Measurements from ENCODE around the gene NOL9.

NOL9 gene

GRCh38 chr1:6596351-6596750 lies 42.0 kb upstream of the NOL9 start:
- Histone ChIP-seq H3K4me1 (ENCODE audit: insufficient read depth, low read length) (peaks cover 16% of the 10 kb centered on the region), H3K9me3 (ENCODE audit: low read length) (no peaks in the 10 kb centered on the region), H3K36me3 (ENCODE audit: insufficient read depth, low read length) (peaks cover 50% of the 10 kb centered on the region), H2AFZ (ENCODE audit: low read depth, low read length) (no peak overlapping the region), H3K27me3 (ENCODE audit: insufficient read depth, low read length) (no peaks in the 10 kb centered on the region), H3K4me3 (ENCODE audit: low read length) (no peak overlapping the region)

GRCh38 chr1:6594977-6595740 lies 40.8 kb upstream of the NOL9 start:
- H3K36me3 ChIP-seq (ENCODE audit: insufficient read depth, low read length), result peaks cover 50% of the 10 kb centered on the region
- H3K9me3 ChIP-seq (ENCODE audit: low read length), result no peaks in the 10 kb centered on the region
- no peak overlapping the region for H3K4me3 ChIP-seq (ENCODE audit: low read length)
- H3K4me1 ChIP-seq (ENCODE audit: insufficient read depth, low read length), result peaks cover 4% of the 10 kb centered on the region
- no peaks in the 10 kb centered on the region for H3K27me3 ChIP-seq (ENCODE audit: insufficient read depth, low read length)
- H2AFZ ChIP-seq (ENCODE audit: low read depth, low read length), result no peak overlapping the region

- no peaks in the 10 kb centered on the region for H3K27me3 ChIP-seq (ENCODE audit: insufficient read depth, low read length)
- no peaks in the 10 kb centered on the region for H3K4me1 ChIP-seq (ENCODE audit: insufficient read depth, low read length)
- no peak overlapping the region for H3K4me3 ChIP-seq (ENCODE audit: low read length)
- H2AFZ ChIP-seq (ENCODE audit: low read depth, low read length), result no peak overlapping the region
- peaks cover 57% of the 10 kb centered on the region for H3K36me3 ChIP-seq (ENCODE audit: insufficient read depth, low read length)
- no peaks in the 10 kb centered on the region for H3K9me3 ChIP-seq (ENCODE audit: low read length)
These were observed 39.5 kb upstream of the NOL9 start for GRCh38 chr1:6593810-6594209.

DNA sequence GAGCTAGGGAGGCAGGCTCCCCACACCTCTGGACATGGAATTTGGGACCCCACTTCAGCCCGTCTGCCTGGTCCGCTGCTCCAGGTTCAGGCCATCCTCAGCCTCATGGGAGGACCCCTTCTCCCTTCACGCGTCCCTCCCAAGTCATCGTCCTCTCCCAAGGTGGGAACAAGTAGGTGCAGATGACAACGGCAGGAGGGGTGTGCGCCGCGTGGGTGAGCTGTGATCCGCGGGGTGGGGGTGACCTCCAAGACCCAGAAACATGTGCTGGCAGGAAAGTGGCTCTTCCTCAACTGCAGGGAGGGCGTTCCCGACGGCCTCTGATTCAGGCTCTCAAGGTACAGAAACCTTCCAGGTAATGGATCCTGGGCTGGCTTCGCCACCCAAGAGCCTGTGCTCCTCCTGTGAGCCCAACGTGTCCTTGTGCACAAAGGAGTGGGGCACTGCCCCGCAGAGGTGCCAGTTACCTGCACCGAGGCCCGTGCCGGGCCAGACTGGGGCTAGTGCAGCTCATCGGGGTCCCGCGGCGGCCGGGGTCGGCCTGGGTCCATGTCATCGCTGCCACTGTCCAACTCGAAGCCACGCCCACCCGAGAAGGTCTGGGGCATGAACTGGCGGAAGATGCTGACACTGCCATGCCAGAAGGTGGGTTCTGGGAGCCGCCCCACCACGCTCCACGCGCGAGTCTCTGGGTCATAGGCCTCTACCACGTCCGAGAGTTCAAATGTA lies 38.7 kb upstream of the NOL9 start:
- H3K27me3 ChIP-seq (ENCODE audit: insufficient read depth, low read length), result no peaks in the 10 kb centered on the region
- H3K4me3 ChIP-seq (ENCODE audit: low read length), result no peak overlapping the region
- no peaks in the 10 kb centered on the region for H3K4me1 ChIP-seq (ENCODE audit: insufficient read depth, low read length)
- no peaks in the 10 kb centered on the region for H3K9me3 ChIP-seq (ENCODE audit: low read length)
- H3K36me3 ChIP-seq (ENCODE audit: insufficient read depth, low read length), result peaks cover 64% of the 10 kb centered on the region
- no peak overlapping the region for H2AFZ ChIP-seq (ENCODE audit: low read depth, low read length)

- Histone ChIP-seq H3K27me3 (ENCODE audit: insufficient read depth, low read length) (no peaks in the 10 kb centered on the region), H3K4me3 (ENCODE audit: low read length) (no peak overlapping the region), H3K36me3 (ENCODE audit: insufficient read depth, low read length) (peaks cover 61% of the 10 kb centered on the region), H3K9me3 (ENCODE audit: low read length) (no peaks in the 10 kb centered on the region), H3K4me1 (ENCODE audit: insufficient read depth, low read length) (no peaks in the 10 kb centered on the region), H2AFZ (ENCODE audit: low read depth, low read length) (no peak overlapping the region)
These were observed 38.1 kb upstream of the NOL9 start for GRCh38 chr1:6592441-6592840.

DNA sequence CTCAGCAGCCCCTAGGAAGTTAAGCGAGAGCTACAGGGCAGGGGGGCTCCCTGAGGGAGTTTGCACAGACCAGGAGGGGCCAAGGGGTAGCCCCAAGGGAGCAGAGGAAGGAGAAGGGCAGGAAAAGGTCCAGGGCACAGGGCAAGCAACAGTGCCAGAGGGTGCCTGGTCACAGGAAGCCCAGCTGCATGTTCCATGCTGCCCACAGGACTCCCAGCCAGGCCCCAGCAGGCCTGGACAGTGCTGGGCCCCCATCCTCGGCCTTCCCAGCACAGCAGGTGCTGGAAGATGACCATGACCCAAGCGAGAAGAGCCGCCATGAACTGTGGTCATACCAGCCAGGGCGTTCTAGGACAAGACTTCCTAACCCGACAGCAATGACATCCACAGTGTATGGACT lies 37.3 kb upstream of the NOL9 start:
- Histone ChIP-seq H3K4me3 (ENCODE audit: low read length) (no peak overlapping the region), H3K36me3 (ENCODE audit: insufficient read depth, low read length) (peaks cover 53% of the 10 kb centered on the region), H2AFZ (ENCODE audit: low read depth, low read length) (no peak overlapping the region), H3K9me3 (ENCODE audit: low read length) (no peaks in the 10 kb centered on the region), H3K4me1 (ENCODE audit: insufficient read depth, low read length) (no peaks in the 10 kb centered on the region), H3K27me3 (ENCODE audit: insufficient read depth, low read length) (no peaks in the 10 kb centered on the region)

- H2AFZ ChIP-seq (ENCODE audit: low read depth, low read length), result no peak overlapping the region
- peaks cover 52% of the 10 kb centered on the region for H3K36me3 ChIP-seq (ENCODE audit: insufficient read depth, low read length)
- H3K4me3 ChIP-seq (ENCODE audit: low read length), result no peak overlapping the region
- no peaks in the 10 kb centered on the region for H3K4me1 ChIP-seq (ENCODE audit: insufficient read depth, low read length)
- no peaks in the 10 kb centered on the region for H3K27me3 ChIP-seq (ENCODE audit: insufficient read depth, low read length)
- no peaks in the 10 kb centered on the region for H3K9me3 ChIP-seq (ENCODE audit: low read length)
These were observed 36.9 kb upstream of the NOL9 start for GRCh38 chr1:6591222-6591621.

GRCh38 chr1:6590046-6590445 lies 35.7 kb upstream of the NOL9 start:
- Histone ChIP-seq H3K4me3 (ENCODE audit: low read length) (no peak overlapping the region), H3K4me1 (ENCODE audit: insufficient read depth, low read length) (no peaks in the 10 kb centered on the region), H3K9me3 (ENCODE audit: low read length) (no peaks in the 10 kb centered on the region), H3K36me3 (ENCODE audit: insufficient read depth, low read length) (peaks cover 41% of the 10 kb centered on the region), H2AFZ (ENCODE audit: low read depth, low read length) (no peak overlapping the region), H3K27me3 (ENCODE audit: insufficient read depth, low read length) (no peaks in the 10 kb centered on the region)

DNA sequence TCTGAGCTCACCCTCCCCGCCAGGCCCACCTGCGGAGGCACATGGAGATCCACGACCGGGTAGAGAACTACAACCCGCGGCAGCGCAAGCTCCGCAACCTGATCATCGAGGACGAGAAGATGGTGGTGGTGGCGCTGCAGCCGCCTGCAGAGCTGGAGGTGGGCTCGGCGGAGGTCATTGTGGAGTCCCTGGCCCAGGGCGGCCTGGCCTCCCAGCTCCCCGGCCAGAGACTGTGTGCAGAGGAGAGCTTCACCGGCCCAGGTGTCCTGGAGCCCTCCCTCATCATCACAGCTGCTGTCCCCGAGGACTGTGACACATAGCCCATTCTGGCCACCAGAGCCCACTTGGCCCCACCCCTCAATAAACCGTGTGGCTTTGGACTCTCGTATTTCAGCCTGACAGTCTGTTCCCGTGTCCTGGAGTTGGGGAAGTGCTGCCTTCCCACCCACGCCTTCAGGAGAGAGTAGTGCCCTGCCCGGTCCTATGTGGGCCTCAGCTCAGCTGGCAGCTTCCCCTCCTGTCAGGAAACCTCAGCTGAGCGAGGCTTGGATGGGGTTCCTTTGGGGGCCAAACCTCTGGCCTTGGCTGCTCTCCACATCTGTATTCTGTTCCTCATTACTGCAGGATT lies 34.7 kb upstream of the NOL9 start:
- H3K4me3 ChIP-seq (ENCODE audit: low read length), result no peak overlapping the region
- H3K27me3 ChIP-seq (ENCODE audit: insufficient read depth, low read length), result no peaks in the 10 kb centered on the region

DNA sequence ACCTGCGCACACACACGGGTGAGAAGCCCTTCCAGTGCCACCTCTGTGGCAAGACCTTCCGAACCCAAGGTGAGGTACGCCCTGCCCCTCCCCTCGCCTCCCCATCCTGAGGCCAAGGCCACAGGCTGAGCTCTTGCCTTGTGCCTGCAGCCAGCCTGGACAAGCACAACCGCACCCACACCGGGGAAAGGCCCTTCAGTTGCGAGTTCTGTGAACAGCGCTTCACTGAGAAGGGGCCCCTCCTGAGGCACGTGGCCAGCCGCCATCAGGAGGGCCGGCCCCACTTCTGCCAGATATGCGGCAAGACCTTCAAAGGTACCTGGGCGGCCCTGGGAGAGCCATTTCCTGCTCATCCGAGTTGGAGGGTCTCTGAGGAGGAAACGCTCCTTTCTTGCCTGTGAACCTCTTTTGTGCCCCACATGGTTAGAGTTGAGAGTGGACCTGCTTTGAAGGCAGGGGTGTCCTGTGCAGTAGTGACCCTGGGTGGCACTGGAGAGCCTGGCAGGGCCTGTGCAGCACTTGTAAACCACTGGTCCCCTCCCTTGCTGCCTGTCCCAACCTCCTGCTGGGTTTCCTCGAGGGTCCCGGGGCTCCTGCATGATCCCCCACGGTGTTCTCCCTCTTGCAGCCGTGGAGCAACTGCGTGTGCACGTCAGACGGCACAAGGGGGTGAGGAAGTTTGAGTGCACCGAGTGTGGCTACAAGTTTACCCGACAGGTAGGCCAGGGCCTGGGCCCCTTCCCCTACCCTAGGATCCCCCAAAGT lies 34.0 kb upstream of the NOL9 start:
- H3K4me1 ChIP-seq (ENCODE audit: insufficient read depth, low read length), result no peaks in the 10 kb centered on the region
- H3K36me3 ChIP-seq (ENCODE audit: insufficient read depth, low read length), result peaks cover 31% of the 10 kb centered on the region

More for the DNA sequence above, 34.7 kb upstream of the NOL9 start:
- no peak overlapping the region for H2AFZ ChIP-seq (ENCODE audit: low read depth, low read length)
- H3K36me3 ChIP-seq (ENCODE audit: insufficient read depth, low read length), result peaks cover 37% of the 10 kb centered on the region
- no peaks in the 10 kb centered on the region for H3K9me3 ChIP-seq (ENCODE audit: low read length)
- H3K4me1 ChIP-seq (ENCODE audit: insufficient read depth, low read length), result no peaks in the 10 kb centered on the region

DNA sequence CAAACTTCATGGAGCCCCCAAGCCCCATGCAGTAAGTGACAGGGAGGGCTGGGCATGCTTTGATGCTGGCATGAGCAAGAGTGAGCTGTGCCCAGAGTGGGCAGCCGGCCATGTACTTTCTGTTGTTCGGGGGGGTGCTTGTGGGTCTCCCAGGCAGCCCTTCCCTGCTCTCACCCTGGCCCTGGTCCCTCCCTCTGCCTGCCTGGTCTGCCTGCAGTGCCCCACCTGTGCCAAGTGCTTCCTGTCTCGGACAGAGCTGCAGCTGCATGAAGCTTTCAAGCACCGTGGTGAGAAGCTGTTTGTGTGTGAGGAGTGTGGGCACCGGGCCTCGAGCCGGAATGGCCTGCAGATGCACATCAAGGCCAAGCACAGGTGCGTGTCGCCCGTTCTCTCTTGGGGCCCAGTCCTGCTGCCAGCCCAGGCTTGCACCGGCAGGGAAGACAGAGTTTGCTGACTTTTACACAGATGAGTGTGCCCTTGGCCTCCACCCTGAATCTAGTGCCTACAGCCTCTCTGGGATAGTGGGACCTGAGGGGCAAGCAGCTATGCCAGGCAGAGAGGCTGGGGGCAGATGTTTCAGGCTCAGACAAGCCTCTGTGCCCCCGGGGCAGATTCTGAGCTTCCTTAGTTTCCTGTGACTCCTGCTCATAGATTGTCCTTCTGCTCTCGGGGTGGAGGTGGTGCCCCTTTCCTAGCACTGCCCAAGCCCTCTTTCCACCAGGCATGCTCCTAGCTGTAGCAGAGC lies 33.1 kb upstream of the NOL9 start:
- Histone ChIP-seq H3K4me1 (ENCODE audit: insufficient read depth, low read length) (no peaks in the 10 kb centered on the region), H3K27me3 (ENCODE audit: insufficient read depth, low read length) (no peaks in the 10 kb centered on the region), H3K9me3 (ENCODE audit: low read length) (no peaks in the 10 kb centered on the region), H3K4me3 (ENCODE audit: low read length) (no peak overlapping the region), H3K36me3 (ENCODE audit: insufficient read depth, low read length) (peaks cover 24% of the 10 kb centered on the region), H2AFZ (ENCODE audit: low read depth, low read length) (no peak overlapping the region)

More for the DNA sequence above, 34.0 kb upstream of the NOL9 start:
- Histone ChIP-seq H3K4me3 (ENCODE audit: low read length) (no peak overlapping the region), H3K27me3 (ENCODE audit: insufficient read depth, low read length) (no peaks in the 10 kb centered on the region), H3K9me3 (ENCODE audit: low read length) (no peaks in the 10 kb centered on the region), H2AFZ (ENCODE audit: low read depth, low read length) (no peak overlapping the region)

GRCh38 chr1:6586404-6586816 lies 32.1 kb upstream of the NOL9 start:
- Histone ChIP-seq H3K36me3 (ENCODE audit: insufficient read depth, low read length) (peaks cover 24% of the 10 kb centered on the region), H3K27me3 (ENCODE audit: insufficient read depth, low read length) (no peaks in the 10 kb centered on the region), H3K9me3 (ENCODE audit: low read length) (no peaks in the 10 kb centered on the region), H3K4me3 (ENCODE audit: low read length) (no peak overlapping the region), H3K4me1 (ENCODE audit: insufficient read depth, low read length) (no peaks in the 10 kb centered on the region), H2AFZ (ENCODE audit: low read depth, low read length) (no peak overlapping the region)

Measured in neuron (in vitro differentiated cells).